Measurements from ENCODE around the gene NF1. TPM values are rescaled to one million over a fixed set of nuclear protein-coding genes. Genes with fewer than 3 reads are reported as not detected.

The NF1 gene
- polyA plus RNA-seq, 3 donors, result 1.2 to 7.4 (median 2.1) TPM

GRCh38 chr17:31274252-31274651, 179.5 kb downstream of the NF1 start:
- Histone ChIP-seq H3K9ac (ENCODE audit: insufficient read depth, low read length, poor library complexity, severe bottlenecking) (no peak overlapping the region), H3K27me3 (ENCODE audit: control insufficient read depth in 2 of 2, insufficient read depth in 2 of 2, low read length in 2 of 2) (no peaks in the 10 kb centered on the region), H2AFZ (ENCODE audit: insufficient read depth, low read depth, low read length, poor library complexity, severe bottlenecking) (no peak overlapping the region), H3K79me2 (ENCODE audit: insufficient read depth, low read length) (peaks cover 7% of the 10 kb centered on the region), H3K36me3 (replicated peaks in 1 of 2; ENCODE audit: control insufficient read depth in 1 of 2, insufficient read depth in 2 of 2, low read length in 2 of 2) (peaks cover 0 to 7% of the 10 kb centered on the region in 2 donors), H3K9me3 (replicated peaks in 1 of 2; ENCODE audit: control insufficient read depth in 1 of 2, insufficient read depth in 1 of 2, low read length in 2 of 2) (no peaks in the 10 kb centered on the region), H4K20me1 (ENCODE audit: insufficient read depth, low read length) (no peaks in the 10 kb centered on the region), H3K4me2 (replicated peaks; ENCODE audit: extremely low read depth, low read length, poor library complexity, severe bottlenecking) (peak overlapping the region; percentile 59), H3K27ac (ENCODE audit: low read depth in 1 of 2, low read length in 2 of 2) (peak overlapping the region in 1 of 2 donors; percentile 82), H3K4me1 (ENCODE audit: control insufficient read depth in 1 of 2, insufficient read depth in 2 of 2, low read length in 2 of 2) (peaks cover 19 to 38% of the 10 kb centered on the region in 2 donors), H3K4me3 (replicated peaks in 1 of 3; ENCODE audit: low read depth in 2 of 3, low read length in 3 of 3) (peak overlapping the region in 1 of 3 experiments; percentile 54)
- WGBS (ENCODE audit: insufficient coverage), result no CpG with 5 or more reads among the region's 2 CpGs
- H3K27me3 Mint-ChIP-seq (ENCODE audit: low read depth in 3 of 3), result no peaks in the 10 kb centered on the region
- TF ChIP-seq CTCF (IDR thresholded peaks at IDR 0.05), result no peak
- intact Hi-C loops (cut with micrococcal nuclease), result loop anchor here in 1 of 2 donors (10.0 kb wide), 1 partner anchor 51 kb away; the partner anchor contains the start of gene EVI2A
- DNase-seq, result peak; percentile 46 to 81 (median 69)
- peaks cover 34% of the 10 kb centered on the region for H3K4me1 Mint-ChIP-seq
- peak overlapping the region in 1 of 2 donors; percentile 71 for H3K4me3 Mint-ChIP-seq
- H3K36me3 Mint-ChIP-seq, result peaks cover 33 to 34% of the 10 kb centered on the region in 2 donors
- peak overlapping the region; percentile 81 to 93 (median 90) for H3K27ac Mint-ChIP-seq
- H3K9me3 Mint-ChIP-seq, result peaks cover 0 to 3% (median 0%) of the 10 kb centered on the region in 7 donors

GRCh38 chr17:31275116-31275515, 180.3 kb downstream of the NF1 start:
- peaks cover 28 to 29% of the 10 kb centered on the region in 2 donors for H3K36me3 Mint-ChIP-seq
- H3K4me1 ChIP-seq (ENCODE audit: control insufficient read depth in 1 of 2, insufficient read depth in 2 of 2, low read length in 2 of 2), result peaks cover 19 to 38% of the 10 kb centered on the region in 2 donors
- peak overlapping the region in 1 of 2 donors; percentile 71 for H3K4me3 Mint-ChIP-seq
- H3K27ac ChIP-seq (ENCODE audit: low read depth in 1 of 2, low read length in 2 of 2), result peak overlapping the region in 1 of 2 donors; percentile 82
- no peaks in the 10 kb centered on the region for H3K27me3 Mint-ChIP-seq (ENCODE audit: low read depth in 3 of 3)
- no peaks in the 10 kb centered on the region for H4K20me1 ChIP-seq (ENCODE audit: insufficient read depth, low read length)
- peaks cover 32% of the 10 kb centered on the region for H3K4me1 Mint-ChIP-seq
- H3K79me2 ChIP-seq (ENCODE audit: insufficient read depth, low read length), result peaks cover 7% of the 10 kb centered on the region
- no CpG with 5 or more reads among the region's 1 CpG for WGBS (ENCODE audit: insufficient coverage)
- peak overlapping the region; percentile 59 for H3K4me2 ChIP-seq (replicated peaks; ENCODE audit: extremely low read depth, low read length, poor library complexity, severe bottlenecking)
- H3K27me3 ChIP-seq (ENCODE audit: control insufficient read depth in 2 of 2, insufficient read depth in 2 of 2, low read length in 2 of 2), result no peaks in the 10 kb centered on the region
- no peak overlapping the region for H2AFZ ChIP-seq (ENCODE audit: insufficient read depth, low read depth, low read length, poor library complexity, severe bottlenecking)
- peak overlapping the region in 1 of 3 experiments; percentile 54 for H3K4me3 ChIP-seq (replicated peaks in 1 of 3; ENCODE audit: low read depth in 2 of 3, low read length in 3 of 3)
- DNase-seq, result peak; percentile 13 to 46 (median 25)
- peak overlapping the region; percentile 81 to 93 (median 90) for H3K27ac Mint-ChIP-seq
- intact Hi-C loops (cut with micrococcal nuclease), result loop anchor here in 1 of 2 donors (10.0 kb wide), 1 partner anchor 50 kb away; the partner anchor contains the start of gene EVI2A
- no peaks in the 10 kb centered on the region for H3K36me3 ChIP-seq (replicated peaks in 1 of 2; ENCODE audit: control insufficient read depth in 1 of 2, insufficient read depth in 2 of 2, low read length in 2 of 2)
- H3K9me3 Mint-ChIP-seq, result peaks cover 0 to 3% (median 0%) of the 10 kb centered on the region in 7 donors
- no peaks in the 10 kb centered on the region for H3K9me3 ChIP-seq (replicated peaks in 1 of 2; ENCODE audit: control insufficient read depth in 1 of 2, insufficient read depth in 1 of 2, low read length in 2 of 2)
- no peak for TF ChIP-seq CTCF (IDR thresholded peaks at IDR 0.05)
- no peak overlapping the region for H3K9ac ChIP-seq (ENCODE audit: insufficient read depth, low read length, poor library complexity, severe bottlenecking)
